Thyroid gland (tissue), 4 donors: ENCODE measurements around the gene CYYR1.

ENCODE experiments used
- POLR2A ChIP-seq, 2 donors: fragments of 450-650 bp; IDR thresholded peaks; one replicate each; pipeline ENCODE4 v1.6.1; 2017; ENCODE audit warnings: antibody characterized with exemption in 2 of 2, mild to moderate bottlenecking in 2 of 2, moderate library complexity in 1 of 2
- TF ChIP-seq, protein P1 (sequence below), 6 experiments: fragments of 200-600 bp in 3 of 6; fragments of 450-650 bp in 3 of 6; sonication (generic) in 3 of 6; IDR thresholded peaks; one replicate each; pipeline ENCODE4 v1.5.1; 2016 to 2019; ENCODE audit warnings: antibody characterized with exemption in 6 of 6, mild to moderate bottlenecking in 2 of 6, inconsistent platforms in 1 of 6, moderate library complexity in 1 of 6

- no peak for TF ChIP-seq POLR2A (IDR thresholded peaks at IDR 0.05)
- TF ChIP-seq, protein P1, sequence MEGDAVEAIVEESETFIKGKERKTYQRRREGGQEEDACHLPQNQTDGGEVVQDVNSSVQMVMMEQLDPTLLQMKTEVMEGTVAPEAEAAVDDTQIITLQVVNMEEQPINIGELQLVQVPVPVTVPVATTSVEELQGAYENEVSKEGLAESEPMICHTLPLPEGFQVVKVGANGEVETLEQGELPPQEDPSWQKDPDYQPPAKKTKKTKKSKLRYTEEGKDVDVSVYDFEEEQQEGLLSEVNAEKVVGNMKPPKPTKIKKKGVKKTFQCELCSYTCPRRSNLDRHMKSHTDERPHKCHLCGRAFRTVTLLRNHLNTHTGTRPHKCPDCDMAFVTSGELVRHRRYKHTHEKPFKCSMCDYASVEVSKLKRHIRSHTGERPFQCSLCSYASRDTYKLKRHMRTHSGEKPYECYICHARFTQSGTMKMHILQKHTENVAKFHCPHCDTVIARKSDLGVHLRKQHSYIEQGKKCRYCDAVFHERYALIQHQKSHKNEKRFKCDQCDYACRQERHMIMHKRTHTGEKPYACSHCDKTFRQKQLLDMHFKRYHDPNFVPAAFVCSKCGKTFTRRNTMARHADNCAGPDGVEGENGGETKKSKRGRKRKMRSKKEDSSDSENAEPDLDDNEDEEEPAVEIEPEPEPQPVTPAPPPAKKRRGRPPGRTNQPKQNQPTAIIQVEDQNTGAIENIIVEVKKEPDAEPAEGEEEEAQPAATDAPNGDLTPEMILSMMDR (IDR thresholded peaks at IDR 0.05) = no peak
Measured at GRCh38 chr21:26447932-26448475, 125.1 kb downstream of the CYYR1 start.
